Hematopoietic multipotent progenitor cell treated with erythropoietin and hydrocortisone succinate and interleukin-3 and kit ligand, for 15 days (in vitro differentiated cells): ENCODE data around the gene STAC3.

Source experiments
- DNase-seq: peaks from one replicate; pipeline ENCODE4 v3.0.0-alpha.2; 2015; ENCODE audit warnings: low spot score

The STAC3 gene

GRCh38 chr12:57222286-57223190 lies 28.4 kb downstream of the STAC3 start:
- DNase-seq, result no peak

GRCh38 chr12:57221169-57221917 lies 29.6 kb downstream of the STAC3 start:
- no peak for DNase-seq

GRCh38 chr12:57220770-57221168 lies 30.2 kb downstream of the STAC3 start:
- DNase-seq, result no peak

GRCh38 chr12:57219993-57220754 lies 30.8 kb downstream of the STAC3 start:
- DNase-seq, result no peak

- no peak for DNase-seq
These were observed 31.6 kb downstream of the STAC3 start for GRCh38 chr12:57219205-57219992.

- DNase-seq, result no peak
These were observed 32.7 kb downstream of the STAC3 start for GRCh38 chr12:57218030-57218853.

- no peak for DNase-seq
These were observed 33.8 kb downstream of the STAC3 start for GRCh38 chr12:57216921-57217879.

GRCh38 chr12:57216014-57216911 lies 34.7 kb downstream of the STAC3 start, which contains the start of gene NXPH4:
Gene NXPH4, plus strand, starts transcription at chr12:57216794. Its CDS starts 176 bp downstream, at chr12:57216970.
- DNase-seq, result no peak

GRCh38 chr12:57215668-57216013 lies 35.3 kb downstream of the STAC3 start:
- DNase-seq, result no peak

GRCh38 chr12:57215065-57215464 lies 35.9 kb downstream of the STAC3 start:
- DNase-seq, result no peak

GRCh38 chr12:57214398-57214781 lies 36.6 kb downstream of the STAC3 start:
- peak; percentile 43 for DNase-seq

- no peak for DNase-seq
These were observed 37.1 kb downstream of the STAC3 start for GRCh38 chr12:57213763-57214397.

GRCh38 chr12:57213058-57213715 lies 37.8 kb downstream of the STAC3 start:
- DNase-seq, result peak; percentile 80

- DNase-seq, result no peak
These were observed 38.3 kb downstream of the STAC3 start for GRCh38 chr12:57212701-57213057.

- DNase-seq, result no peak
These were observed 38.9 kb downstream of the STAC3 start for GRCh38 chr12:57211791-57212700.

- DNase-seq, result no peak
These were observed 39.9 kb downstream of the STAC3 start for GRCh38 chr12:57210926-57211692.
